GM12878 (cell line): ENCODE data around the gene MMEL1. TPM values are rescaled to one million over a fixed set of nuclear protein-coding genes. Genes with fewer than 3 reads are reported as not detected.

Source experiments
- ATAC-seq: fragments of 200-7000 bp; cut with Tn5 transposase; 3 replicates; pipeline ENCODE4 v1.9.1; 2020; ENCODE audit warnings: mild to moderate bottlenecking, moderate library complexity
- BruUV-seq: library from RNA; stranded (reverse); fragments of 400-500 nt; replicated peaks from 2 replicates; lab custom pipeline; 2021; lab: Mats Ljungman, UMichigan
- CTCF ChIA-PET: fragments of 300-600 bp; sonication (Branson Sonifier 250); formaldehyde crosslinking; extraction: SDS; loops from one replicate; lab custom pipeline; 2021; ENCODE audit warnings: inconsistent platforms; lab: Yijun Ruan, JAX
- POLR2A ChIA-PET: fragments of 350-600 bp; formaldehyde crosslinking; extraction: SDS; loops from one replicate; lab custom pipeline; 2021; ENCODE audit warnings: inconsistent platforms; lab: Charles Lee
- RAD21 ChIA-PET: fragments of 300-600 bp; sonication (Branson Sonifier 250); formaldehyde crosslinking; loops from one replicate; lab custom pipeline; 2023; ENCODE audit warnings: antibody characterized with exemption; ENCODE audit not compliant: unreplicated experiment; lab: Charles Lee
- SMC1A ChIA-PET: fragments of 300-600 bp; sonication (Branson Sonifier 250); formaldehyde crosslinking; loops from one replicate; lab custom pipeline; 2023; ENCODE audit not compliant: unreplicated experiment, uncharacterized antibody; lab: Charles Lee
- DNase-seq: peaks from one replicate; pipeline ENCODE4 v3.0.0-alpha.2; 2011; ENCODE audit warnings: low read depth, low spot score
- FAIRE-seq: peaks from 3 replicates; lab custom pipeline; 2011; peaks lifted over from hg19 to GRCh38; lab: Jason Lieb, UNC
- H2AFZ ChIP-seq: 2 replicates; pipeline ENCODE4 v1.6.0; 2011; ENCODE audit warnings: low read depth, low read length, control low read depth; ENCODE audit not compliant: control insufficient read depth
- H3K27ac ChIP-seq: 2 replicates; pipeline ENCODE4 v1.5.1; 2011; ENCODE audit warnings: control low read depth; ENCODE audit not compliant: control insufficient read depth, insufficient read depth
- H3K27me3 ChIP-seq, 2 experiments: replicated peaks in 1 of 2; 2 replicates each; pipeline versions ENCODE4 v1.6.0 to v1.6.1; 2011; ENCODE audit warnings: low read length in 1 of 2; ENCODE audit not compliant: control insufficient read depth in 2 of 2, insufficient read depth in 2 of 2
- H3K36me3 ChIP-seq, 2 experiments: 2 replicates each; pipeline ENCODE4 v1.5.1; 2011; ENCODE audit warnings: low read length in 1 of 2; ENCODE audit not compliant: control insufficient read depth in 2 of 2, insufficient read depth in 2 of 2
- H3K4me1 ChIP-seq: 2 replicates; pipeline ENCODE4 v1.6.1; 2011; ENCODE audit warnings: mild to moderate bottlenecking, low read length, moderate library complexity, mixed read lengths; ENCODE audit not compliant: control insufficient read depth, insufficient read depth
- H3K4me2 ChIP-seq: 2 replicates; pipeline ENCODE4 v1.6.0; 2011; ENCODE audit warnings: control low read depth; ENCODE audit not compliant: control insufficient read depth, insufficient read depth
- H3K4me3 ChIP-seq: fragments of 200-600 bp; sonication (generic); 2 replicates; pipeline ENCODE4 v1.5.1; 2016
- H3K79me2 ChIP-seq: 2 replicates; pipeline ENCODE4 v1.6.0; 2011; ENCODE audit warnings: low read length; ENCODE audit not compliant: control insufficient read depth, insufficient read depth
- H3K9ac ChIP-seq: 2 replicates; pipeline ENCODE4 v1.8.0; 2011; ENCODE audit warnings: low read length, control low read depth, mixed read lengths; ENCODE audit not compliant: control insufficient read depth, insufficient read depth
- H3K9me3 ChIP-seq: replicated peaks from 3 replicates; pipeline ENCODE4 v1.5.1; 2011; ENCODE audit warnings: mild to moderate bottlenecking, low read length; ENCODE audit not compliant: control insufficient read depth, insufficient read depth
- H4K20me1 ChIP-seq: 2 replicates; pipeline ENCODE4 v1.6.0; 2011; ENCODE audit not compliant: control insufficient read depth, insufficient read depth
- ATF2 ChIP-seq: IDR thresholded peaks from 2 replicates; pipeline ENCODE4 v1.6.1; 2012; ENCODE audit warnings: low read length, inconsistent platforms
- BCLAF1 ChIP-seq: fragments of 450-650 bp; IDR thresholded peaks from 2 replicates; pipeline ENCODE4 v1.6.1; 2017; ENCODE audit warnings: antibody characterized with exemption, mild to moderate bottlenecking, moderate library complexity
- IKZF1 ChIP-seq: fragments of 450-650 bp; conservative IDR thresholded peaks from 2 replicates; pipeline ENCODE4 v1.6.1; 2017; ENCODE audit warnings: antibody characterized with exemption, mild to moderate bottlenecking
- IRF3 ChIP-seq: fragments of 450-650 bp; IDR thresholded peaks from 2 replicates; pipeline ENCODE4 v1.6.1; 2014; ENCODE audit warnings: mild to moderate bottlenecking
- IRF5 ChIP-seq: fragments of 450-650 bp; IDR thresholded peaks from 2 replicates; pipeline ENCODE4 v1.6.1; 2017; ENCODE audit warnings: borderline replicate concordance
- NFYB ChIP-seq: IDR thresholded peaks from 2 replicates; pipeline ENCODE4 v1.6.1; 2011; ENCODE audit warnings: low read depth, mild to moderate bottlenecking, low read length, improper control_type of control experiment, moderate library complexity; ENCODE audit not compliant: insufficient read depth
- POLR2A ChIP-seq: IDR thresholded peaks from 2 replicates; pipeline ENCODE4 v1.6.1; 2011; ENCODE audit warnings: low read depth, mild to moderate bottlenecking, low read length
- POLR2AphosphoS5 ChIP-seq: IDR thresholded peaks from 2 replicates; pipeline ENCODE4 v1.6.1; 2011; ENCODE audit warnings: mild to moderate bottlenecking, low read length, inconsistent platforms
- RAD21 ChIP-seq: IDR thresholded peaks from 2 replicates; pipeline ENCODE4 v1.6.1; 2011; ENCODE audit warnings: mild to moderate bottlenecking, low read depth, low read length, moderate library complexity; ENCODE audit not compliant: insufficient read depth
- RCOR1 ChIP-seq: conservative IDR thresholded peaks from 2 replicates; pipeline ENCODE4 v1.6.1; 2012; ENCODE audit warnings: low read depth, low read length, improper control_type of control experiment
- RELA ChIP-seq: fragments of 450-650 bp; IDR thresholded peaks from 2 replicates; pipeline ENCODE4 v1.8.0; 2014; ENCODE audit warnings: borderline replicate concordance; ENCODE audit not compliant: partially characterized antibody
- SKIL ChIP-seq: fragments of 450-650 bp; IDR thresholded peaks from 2 replicates; pipeline ENCODE4 v1.6.1; 2017; ENCODE audit warnings: mild to moderate bottlenecking, low read depth, inconsistent platforms; ENCODE audit not compliant: poor library complexity, severe bottlenecking
- SMC3 ChIP-seq: IDR thresholded peaks from 2 replicates; pipeline ENCODE4 v1.6.1; 2011; ENCODE audit warnings: low read length, improper control_type of control experiment, borderline replicate concordance
- SRF ChIP-seq, 2 experiments: IDR thresholded peaks; 2 replicates each; pipeline ENCODE4 v1.6.1; 2011; ENCODE audit warnings: low read depth in 2 of 2, low read length in 2 of 2, mild to moderate bottlenecking in 1 of 2, moderate library complexity in 1 of 2
- ZNF207 ChIP-seq: fragments of 450-650 bp; IDR thresholded peaks from 2 replicates; pipeline ENCODE4 v1.6.1; 2014; ENCODE audit warnings: antibody characterized with exemption, mild to moderate bottlenecking, borderline replicate concordance
- ZNF274 ChIP-seq: IDR thresholded peaks from one replicate; pipeline ENCODE4 v1.8.0; 2011; ENCODE audit not compliant: insufficient read length, insufficient read depth
- WGBS: methylation state at CpG from one replicate; pipeline ENCODE4 v1.1.6; 2016; ENCODE audit warnings: low lambda C conversion rate; ENCODE audit not compliant: insufficient replicate concordance, insufficient coverage; ENCODE audit errors: missing lambda C conversion rate; 5-methylcytosine and 5-hydroxymethylcytosine counted together
- in situ Hi-C: fragments of 300-500 bp; cut with MboI; formaldehyde crosslinking; loops from 9 replicates; pipeline ENCODE4 v1.14.3; 2018; ENCODE audit warnings: mixed read lengths
- intact Hi-C: fragments of 100-400 bp; cut with micrococcal nuclease; formaldehyde crosslinking; loops from one replicate; pipeline ENCODE4 v1.14.2; 2022; ENCODE audit not compliant: unreplicated experiment
- polyA plus RNA-seq, 11 experiments: library from polyadenylated mRNA; depleted of rRNA in 4 of 11; unstranded in 6 of 11; stranded (reverse) in 5 of 11; fragments of >200 nt; fragmentation: Nextera tagmentation in 4 of 11; fragmentation: Illumina TruSeq in 1 of 11; extraction: Ambion mirVana in 4 of 11; extraction: Trizol in 1 of 11; gene quantifications; 1 replicate in 1 of 11; 2 replicates in 10 of 11; pipeline versions ENCODE4 v1.2.1 to v1.2.3, GENCODE V29; 2011 to 2016; ENCODE audit warnings: inconsistent platforms in 2 of 11, missing spikeins in 2 of 11, low read depth in 1 of 11
- total RNA-seq, 4 experiments: library from RNA; depleted of rRNA in 3 of 4; stranded (reverse); fragments of >200 nt in 3 of 4; fragmentation: Illumina TruSeq in 1 of 4; extraction: Trizol in 1 of 4; gene quantifications; 2 replicates each; pipeline versions ENCODE4 v1.2.1 to v1.2.3, GENCODE V29; 2013 to 2021

Gene MMEL1
- total and polyA plus RNA-seq, 10 of the 15 experiments (the other 5 are each of a cell fraction or from before 2014, with no cell fraction given): 0.11 TPM; not detected in 9

GRCh38 chr1:2644171-2644570, 11.4 kb upstream of the MMEL1 start:
- FAIRE-seq (no peak), ATAC-seq (no peak), DNase-seq (no peak)
- Histone ChIP-seq H3K27me3 (no peaks in the 10 kb centered on the region), H2AFZ (no peak overlapping the region), H3K4me3 (no peak overlapping the region), H3K4me1 (peaks cover 6% of the 10 kb centered on the region), H3K4me2 (no peak overlapping the region), H4K20me1 (no peaks in the 10 kb centered on the region), H3K36me3 (no peaks in the 10 kb centered on the region), H3K9ac (no peak overlapping the region), H3K27ac (no peak overlapping the region), H3K9me3 (peaks cover 5% of the 10 kb centered on the region; the same call in 2 of the 3 replicates), H3K79me2 (peaks cover 4% of the 10 kb centered on the region)
- ChIA-PET RAD21 (no interaction called here), POLR2A (no interaction called here), CTCF (interaction anchor here (1.0 kb wide), 1 partner anchor 88 kb away, joined by 3 read pairs; the partner anchor contains the start of gene TNFRSF14), SMC1A (interaction anchor here (0.7 kb wide), 1 partner anchor 58 kb away, joined by 3 read pairs; the partner anchor contains the start of gene PRXL2B)
- WGBS: 30% methylated on average over 14 of the region's 14 CpGs
- no TSS peak for BruUV-seq
- TF ChIP-seq IRF3: no peak
- no peak for TF ChIP-seq ZNF274
- TF ChIP-seq SKIL: no peak
- TF ChIP-seq RELA: no peak
- TF ChIP-seq POLR2A: no peak
- TF ChIP-seq IKZF1: no peak
- no peak for TF ChIP-seq RCOR1
- no peak for TF ChIP-seq BCLAF1
- no peak for TF ChIP-seq SRF (IDR thresholded peaks at IDR 0.05; ENCODE audit: low read depth in 2 of 2, low read length in 2 of 2)
- TF ChIP-seq SMC3: no peak
- TF ChIP-seq RAD21: no peak
- no peak for TF ChIP-seq IRF5
- no peak for TF ChIP-seq NFYB
- TF ChIP-seq POLR2AphosphoS5: no peak
- TF ChIP-seq ZNF207: no peak
- TF ChIP-seq ATF2: no peak
- intact Hi-C loops (no loop called here), in situ Hi-C loops (no loop called here)
